22Rv1 (cell line): ENCODE results near the gene ME3.

Experiments used
- H3K27ac ChIP-seq: fragments of 450-650 bp; 2 replicates; pipeline ENCODE4 v1.5.1; 2017
- CTCF ChIP-seq: fragments of 450-650 bp; IDR thresholded peaks from 2 replicates; pipeline ENCODE4 v1.5.1; 2017; ENCODE audit warnings: mild to moderate bottlenecking
- ZFX ChIP-seq: fragments of 450-650 bp; IDR thresholded peaks from 2 replicates; pipeline ENCODE4 v1.6.1; 2017; ENCODE audit warnings: antibody characterized with exemption, borderline replicate concordance

ME3 gene

GRCh38 chr11:86592659-86593451 lies 79.6 kb downstream of the ME3 start:
- peak overlapping the region; percentile 4; the same call in 1 of the 2 replicates for H3K27ac ChIP-seq
- TF ChIP-seq ZFX (no peak), CTCF (no peak)

GRCh38 chr11:86592047-86592591 lies 80.3 kb downstream of the ME3 start:
- TF ChIP-seq ZFX (no peak), CTCF (no peak)
- H3K27ac ChIP-seq = no peak overlapping the region

DNA sequence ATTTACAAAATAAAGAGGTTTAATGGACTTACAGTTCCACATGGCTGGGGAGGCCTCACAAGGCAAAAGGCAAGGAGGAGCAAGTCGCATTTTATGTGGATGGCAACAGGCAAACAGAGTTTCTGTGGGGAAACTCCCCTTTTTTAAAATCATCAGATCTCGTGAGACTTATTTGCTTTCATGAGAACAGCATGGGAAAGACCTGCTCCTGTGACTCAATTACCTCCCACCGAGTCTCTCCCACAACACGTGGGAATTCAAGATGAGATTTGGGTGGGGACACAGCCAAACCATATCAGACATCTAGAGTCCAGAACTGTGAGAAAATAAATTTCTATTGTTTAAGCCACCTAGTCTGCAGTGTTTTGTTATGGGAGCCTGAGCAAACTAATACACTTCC lies 80.8 kb downstream of the ME3 start:
- TF ChIP-seq CTCF (no peak), ZFX (no peak)

GRCh38 chr11:86589856-86590589 lies 82.4 kb downstream of the ME3 start:
- no peak overlapping the region for H3K27ac ChIP-seq
- TF ChIP-seq CTCF (no peak), ZFX (no peak)

More for the DNA sequence above, 80.8 kb downstream of the ME3 start:
- H3K27ac ChIP-seq = no peak overlapping the region

- TF ChIP-seq ZFX (no peak), CTCF (no peak)
- H3K27ac ChIP-seq = no peak overlapping the region
These were observed 83.2 kb downstream of the ME3 start for GRCh38 chr11:86589204-86589603.

GRCh38 chr11:86588566-86589090 lies 83.8 kb downstream of the ME3 start:
- TF ChIP-seq CTCF (no peak), ZFX (no peak)

More at GRCh38 chr11:86588566-86589090, 83.8 kb downstream of the ME3 start:
- no peak overlapping the region for H3K27ac ChIP-seq
